Measurements from ENCODE around the gene EPHA6. TPM values are rescaled to one million over a fixed set of nuclear protein-coding genes. Genes with fewer than 3 reads are reported as not detected.
A peak's percentile ranks its signal among the peaks of the same experiment; 100 is the strongest.

The EPHA6 gene
- total RNA-seq, 1 donor from 2014 or later, result 1.2 TPM

- Histone ChIP-seq H3K9me3 (no peaks in the 10 kb centered on the region), H3K4me3 (no peak overlapping the region), H3K36me3 (no peaks in the 10 kb centered on the region), H3K27me3 (no peaks in the 10 kb centered on the region), H3K27ac (no peak overlapping the region), H3K4me1 (no peaks in the 10 kb centered on the region)
- TF ChIP-seq POLR2AphosphoS5 (IDR thresholded peaks at IDR 0.05; ENCODE audit: insufficient read depth in 1 of 2, low read depth in 1 of 2), result no peak
- TF ChIP-seq CTCF (IDR thresholded peaks at IDR 0.05), result no peak
- TF ChIP-seq POLR2A (IDR thresholded peaks at IDR 0.05), result no peak
- intact Hi-C loops (cut with DNase I), result no loop called here
- no peak for DNase-seq (ENCODE audit: extremely low spot score in 2 of 2)
Measured at GRCh38 chr3:97232393-97233034, 418.1 kb downstream of the EPHA6 start.

GRCh38 chr3:97235179-97235578, 420.8 kb downstream of the EPHA6 start:
- intact Hi-C loops (cut with DNase I), result no loop called here
- Histone ChIP-seq H3K36me3 (no peaks in the 10 kb centered on the region), H3K27ac (no peak overlapping the region), H3K4me3 (no peak overlapping the region), H3K4me1 (no peaks in the 10 kb centered on the region), H3K27me3 (no peaks in the 10 kb centered on the region), H3K9me3 (no peaks in the 10 kb centered on the region)
- no peak for DNase-seq (ENCODE audit: extremely low spot score in 2 of 2)
- TF ChIP-seq POLR2AphosphoS5 (IDR thresholded peaks at IDR 0.05; ENCODE audit: insufficient read depth in 1 of 2, low read depth in 1 of 2), result no peak
- TF ChIP-seq POLR2A (IDR thresholded peaks at IDR 0.05), result no peak

GRCh38 chr3:97235611-97236315, 421.4 kb downstream of the EPHA6 start:
- Histone ChIP-seq H3K27ac (no peak overlapping the region), H3K4me1 (no peaks in the 10 kb centered on the region)

GRCh38 chr3:97241417-97241816, 427.0 kb downstream of the EPHA6 start:
- no peak overlapping the region for H3K4me3 ChIP-seq
- no peak for DNase-seq (ENCODE audit: extremely low spot score in 2 of 2)
- intact Hi-C loops (cut with DNase I), result no loop called here
- H3K27ac ChIP-seq, result no peak overlapping the region
- no peak for TF ChIP-seq POLR2AphosphoS5 (IDR thresholded peaks at IDR 0.05; ENCODE audit: insufficient read depth in 1 of 2, low read depth in 1 of 2)
- TF ChIP-seq POLR2A (IDR thresholded peaks at IDR 0.05), result no peak
- no peak for TF ChIP-seq CTCF (IDR thresholded peaks at IDR 0.05)
- no peaks in the 10 kb centered on the region for H3K27me3 ChIP-seq
- H3K36me3 ChIP-seq, result no peaks in the 10 kb centered on the region
- H3K4me1 ChIP-seq, result no peaks in the 10 kb centered on the region
- no peaks in the 10 kb centered on the region for H3K9me3 ChIP-seq

More at GRCh38 chr3:97235611-97236315, 421.4 kb downstream of the EPHA6 start:
- no peak for DNase-seq (ENCODE audit: extremely low spot score in 2 of 2)
- intact Hi-C loops (cut with DNase I), result no loop called here
- Histone ChIP-seq H3K36me3 (no peaks in the 10 kb centered on the region), H3K9me3 (no peaks in the 10 kb centered on the region), H3K27me3 (no peaks in the 10 kb centered on the region), H3K4me3 (no peak overlapping the region)
- TF ChIP-seq POLR2A (IDR thresholded peaks at IDR 0.05) (no peak), CTCF (IDR thresholded peaks at IDR 0.05) (no peak), POLR2AphosphoS5 (IDR thresholded peaks at IDR 0.05; ENCODE audit: insufficient read depth in 1 of 2, low read depth in 1 of 2) (peak in 1 of 2 donors; percentile 46)

- Histone ChIP-seq H3K36me3 (no peaks in the 10 kb centered on the region), H3K4me1 (no peaks in the 10 kb centered on the region), H3K9me3 (no peaks in the 10 kb centered on the region), H3K27me3 (no peaks in the 10 kb centered on the region), H3K4me3 (no peak overlapping the region), H3K27ac (no peak overlapping the region)
- DNase-seq (ENCODE audit: extremely low spot score in 2 of 2), result no peak
- intact Hi-C loops (cut with DNase I), result no loop called here
- no peak for TF ChIP-seq POLR2A (IDR thresholded peaks at IDR 0.05)
- TF ChIP-seq POLR2AphosphoS5 (IDR thresholded peaks at IDR 0.05; ENCODE audit: insufficient read depth in 1 of 2, low read depth in 1 of 2), result no peak
- TF ChIP-seq CTCF (IDR thresholded peaks at IDR 0.05), result no peak
Measured at GRCh38 chr3:97245201-97245910, 431.0 kb downstream of the EPHA6 start.
